Spleen (tissue), 7 donors: ENCODE measurements around the gene PRSS38.

Experiments
- CTCF ChIP-seq, 11 experiments: fragments of 200-600 bp in 7 of 11; fragments of 450-650 bp in 4 of 11; sonication (generic) in 4 of 11; IDR thresholded peaks in 8 of 11; conservative IDR thresholded peaks in 3 of 11; 1 replicate in 7 of 11; 2 replicates in 4 of 11; pipeline versions ENCODE4 v1.4.0 to v1.8.0; 2016 to 2021; ENCODE audit warnings: antibody characterized with exemption in 11 of 11, inconsistent platforms in 4 of 11, mild to moderate bottlenecking in 1 of 11
- POLR2A ChIP-seq, 3 donors: fragments of 450-650 bp; IDR thresholded peaks; one replicate each; pipeline ENCODE4 v1.5.1; 2017; ENCODE audit warnings: antibody characterized with exemption in 3 of 3, mild to moderate bottlenecking in 1 of 3
- POLR2AphosphoS5 ChIP-seq, 3 donors: sonication (generic); formaldehyde crosslinking; IDR thresholded peaks; one replicate each; pipeline ENCODE4 v1.5.1; 2017; ENCODE audit warnings: antibody characterized with exemption in 3 of 3
- donor health status: DM: no; HTN: no; CAD: no; lungs with moderate emphysema.
- donor health status: DM: no; HTN: no; CAD: no.
- donor health status: DM: no; HTN: no; CAD: no.

- TF ChIP-seq CTCF (IDR thresholded peaks at IDR 0.05 in 8 of 11, conservative IDR thresholded peaks at IDR 0.05 in 3 of 11): no peak
- TF ChIP-seq POLR2AphosphoS5 (IDR thresholded peaks at IDR 0.05): no peak
- TF ChIP-seq POLR2A (IDR thresholded peaks at IDR 0.05): no peak
Measured at GRCh38 chr1:227795732-227796131, 19.7 kb upstream of the PRSS38 start.
